CD1c-positive myeloid dendritic cell (primary cell): ENCODE data around the gene IQCE.

ENCODE experiments used
- DNase-seq: peaks from one replicate; pipeline ENCODE4 v3.0.0-alpha.2; 2016; ENCODE audit errors: extremely low spot score

Gene IQCE

DNA sequence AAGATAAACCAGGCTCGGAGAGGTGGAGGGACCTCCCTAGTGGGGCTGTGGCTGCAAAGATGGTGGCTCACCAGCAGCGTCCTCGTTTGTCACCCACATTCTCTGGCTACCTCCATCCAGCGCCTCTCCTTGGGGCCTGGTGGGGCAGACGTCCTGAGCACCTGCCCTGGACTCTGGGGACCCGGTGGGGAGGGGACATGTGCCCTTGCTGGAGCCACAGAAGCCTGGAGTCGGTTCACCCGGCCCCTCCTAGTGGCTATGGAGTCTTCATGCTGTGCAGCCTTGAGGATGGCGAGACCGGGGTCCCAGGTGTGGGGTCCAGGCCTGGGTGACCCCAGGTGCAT, 87.5 kb downstream of the IQCE start:
- DNase-seq = no peak

DNA sequence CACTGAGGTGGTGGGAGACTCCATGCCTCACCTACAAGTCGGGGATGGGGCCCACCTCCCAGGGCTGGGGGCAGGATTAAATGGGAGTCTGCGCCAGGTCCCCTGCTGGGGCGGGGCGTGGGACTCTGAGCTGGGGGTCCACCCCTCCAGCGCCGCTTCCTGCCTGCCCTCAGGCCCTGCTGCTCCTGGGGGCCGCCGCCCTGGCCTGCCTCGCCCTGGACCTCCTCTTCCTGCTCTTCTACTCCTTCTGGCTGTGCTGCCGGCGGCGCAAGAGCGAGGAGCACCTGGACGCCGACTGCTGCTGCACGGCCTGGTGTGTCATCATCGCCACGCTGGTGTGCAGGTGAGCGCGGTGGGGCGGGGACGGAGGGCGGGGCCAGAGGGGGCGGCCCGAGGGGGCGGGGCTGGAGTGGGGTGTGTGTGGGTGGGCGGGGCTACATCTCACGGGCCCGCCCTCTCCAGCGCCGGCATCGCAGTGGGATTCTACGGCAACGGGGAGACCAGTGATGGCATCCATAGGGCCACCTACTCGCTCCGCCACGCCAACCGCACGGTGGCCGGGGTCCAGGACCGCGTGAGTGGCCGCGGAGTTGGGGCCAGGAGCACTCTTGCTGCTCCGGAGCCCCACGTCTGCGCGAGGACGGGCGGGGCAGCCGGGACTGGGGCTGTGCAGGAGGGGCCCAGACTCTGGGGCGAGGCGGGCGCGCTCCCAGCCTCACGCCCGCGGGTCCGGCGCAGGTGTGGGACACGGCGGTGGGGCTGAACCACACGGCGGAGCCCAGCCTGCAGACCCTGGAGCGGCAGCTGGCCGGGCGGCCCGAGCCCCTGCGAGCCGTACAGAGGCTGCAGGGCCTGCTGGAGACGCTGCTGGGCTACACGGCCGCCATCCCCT, 88.1 kb downstream of the IQCE start:
- DNase-seq = no peak

DNA sequence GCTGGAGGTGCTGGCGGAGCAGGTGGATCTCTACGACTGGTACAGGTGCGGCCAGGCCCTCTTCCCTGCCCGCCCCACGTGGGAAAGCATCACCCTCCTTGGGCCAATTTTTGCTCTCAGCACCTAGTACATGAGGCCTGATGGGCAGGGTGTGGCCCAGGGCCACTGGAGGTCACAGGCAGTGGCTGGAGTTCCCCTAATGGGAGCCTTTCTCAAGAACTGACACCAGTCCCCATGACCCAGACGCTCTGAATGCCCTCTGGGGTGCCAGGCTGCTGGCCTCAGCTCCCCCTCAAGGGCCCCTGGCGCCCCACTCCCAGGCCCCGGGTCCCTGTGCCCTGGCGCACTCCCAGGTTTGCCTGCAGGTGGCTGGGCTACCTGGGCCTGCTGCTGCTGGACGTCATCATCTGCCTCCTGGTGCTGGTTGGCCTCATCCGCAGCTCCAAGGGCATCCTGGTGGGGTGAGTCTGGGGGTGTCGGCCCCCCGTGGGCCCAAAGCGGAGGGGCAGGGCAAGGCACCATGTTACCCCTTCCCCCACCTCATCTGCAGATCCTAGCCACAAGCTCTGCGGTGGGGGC, 88.9 kb downstream of the IQCE start:
- peak; percentile 57 for DNase-seq

DNA sequence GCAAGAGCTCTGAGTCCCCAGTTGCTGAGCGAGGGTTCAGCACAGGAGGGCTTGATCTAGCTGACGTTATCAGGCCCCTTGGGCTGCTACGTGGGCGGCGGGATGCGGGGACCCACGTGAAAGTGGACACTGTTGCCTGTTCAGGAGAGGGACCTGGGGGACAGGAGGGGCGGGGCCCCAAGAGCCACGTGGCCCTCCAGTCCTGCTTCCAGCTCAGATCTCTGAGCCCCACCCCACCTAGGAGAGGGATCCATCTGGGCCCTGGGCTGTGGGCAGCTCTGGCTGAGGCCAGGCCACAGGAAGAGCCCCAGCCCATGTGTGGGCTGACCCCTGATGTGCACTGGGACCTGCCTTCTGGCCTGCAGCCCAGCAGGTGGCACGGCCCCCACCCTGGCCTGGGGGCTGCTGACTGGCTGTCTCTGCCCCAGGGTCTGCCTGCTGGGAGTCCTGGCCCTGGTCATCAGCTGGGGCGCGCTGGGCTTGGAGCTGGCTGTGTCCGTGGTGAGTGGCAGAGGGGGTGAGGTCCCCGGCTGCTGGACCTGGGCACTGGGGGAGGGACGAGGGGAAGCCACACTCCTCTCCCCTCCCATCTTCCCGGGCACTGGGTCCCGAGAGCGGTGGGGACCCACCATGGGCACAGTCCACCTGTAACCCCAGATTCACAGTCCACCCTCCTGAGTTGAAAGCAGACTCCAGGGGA, 90.5 kb downstream of the IQCE start:
- DNase-seq = no peak

DNA sequence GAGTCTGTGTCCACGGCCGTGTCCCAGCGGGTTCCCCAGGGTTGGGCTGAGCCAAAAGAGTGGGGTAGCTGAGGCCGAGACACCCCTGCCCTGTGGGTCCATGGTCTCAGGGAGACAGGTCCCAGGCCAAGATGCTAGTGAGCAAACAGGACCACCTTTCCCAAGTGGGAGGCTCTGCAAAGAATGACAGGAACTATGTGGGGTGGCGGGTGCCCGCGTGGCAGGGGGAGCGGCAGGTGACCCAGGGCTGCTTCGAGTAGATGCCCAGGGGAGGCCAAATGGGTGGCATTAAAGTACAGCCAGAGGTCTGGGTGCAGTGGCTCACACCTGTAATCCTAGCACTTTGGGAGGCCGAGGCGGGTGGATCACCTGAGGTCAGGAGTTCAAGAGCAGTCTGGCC, 91.2 kb downstream of the IQCE start:
- DNase-seq = no peak

DNA sequence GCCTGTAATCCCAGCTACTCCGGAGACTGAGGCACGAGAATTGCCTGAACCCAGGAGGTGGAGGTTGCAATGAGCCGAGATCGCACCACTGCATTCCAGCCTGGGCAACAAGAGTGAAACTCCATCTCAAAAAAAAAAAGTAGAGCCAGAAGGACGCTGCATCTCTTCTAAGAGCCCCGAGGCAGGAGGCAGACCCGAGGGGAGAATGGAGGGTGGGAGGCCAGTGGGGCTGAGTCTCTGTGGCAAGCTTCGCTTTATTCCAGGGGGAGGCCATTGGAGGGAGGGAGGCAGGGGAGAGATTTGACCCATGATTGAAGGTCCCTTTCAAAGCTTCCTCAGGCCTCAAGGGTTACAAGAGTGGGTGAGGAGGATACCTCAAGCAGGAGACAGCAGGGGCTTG, 91.7 kb downstream of the IQCE start:
- DNase-seq = no peak

DNA sequence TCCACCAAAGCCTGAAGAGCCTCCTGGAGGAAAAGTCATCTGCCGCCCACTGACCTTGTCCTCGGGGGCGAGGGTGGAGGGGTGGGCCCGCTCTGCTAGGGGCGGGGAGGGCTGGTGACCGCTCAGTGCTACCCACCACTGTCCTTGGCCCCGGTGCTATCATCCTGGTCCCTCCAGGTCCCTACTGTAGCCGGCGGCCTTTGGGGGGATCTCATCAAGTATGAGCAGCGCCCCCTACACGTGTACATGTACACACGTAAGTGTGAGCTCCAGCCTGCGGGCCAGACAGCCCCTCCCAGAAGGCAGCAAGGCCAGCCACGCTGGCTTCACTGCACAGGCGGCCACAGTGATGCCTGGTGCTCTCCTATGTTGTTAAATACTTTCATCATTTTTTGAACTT, 92.6 kb downstream of the IQCE start:
- DNase-seq = no peak

DNA sequence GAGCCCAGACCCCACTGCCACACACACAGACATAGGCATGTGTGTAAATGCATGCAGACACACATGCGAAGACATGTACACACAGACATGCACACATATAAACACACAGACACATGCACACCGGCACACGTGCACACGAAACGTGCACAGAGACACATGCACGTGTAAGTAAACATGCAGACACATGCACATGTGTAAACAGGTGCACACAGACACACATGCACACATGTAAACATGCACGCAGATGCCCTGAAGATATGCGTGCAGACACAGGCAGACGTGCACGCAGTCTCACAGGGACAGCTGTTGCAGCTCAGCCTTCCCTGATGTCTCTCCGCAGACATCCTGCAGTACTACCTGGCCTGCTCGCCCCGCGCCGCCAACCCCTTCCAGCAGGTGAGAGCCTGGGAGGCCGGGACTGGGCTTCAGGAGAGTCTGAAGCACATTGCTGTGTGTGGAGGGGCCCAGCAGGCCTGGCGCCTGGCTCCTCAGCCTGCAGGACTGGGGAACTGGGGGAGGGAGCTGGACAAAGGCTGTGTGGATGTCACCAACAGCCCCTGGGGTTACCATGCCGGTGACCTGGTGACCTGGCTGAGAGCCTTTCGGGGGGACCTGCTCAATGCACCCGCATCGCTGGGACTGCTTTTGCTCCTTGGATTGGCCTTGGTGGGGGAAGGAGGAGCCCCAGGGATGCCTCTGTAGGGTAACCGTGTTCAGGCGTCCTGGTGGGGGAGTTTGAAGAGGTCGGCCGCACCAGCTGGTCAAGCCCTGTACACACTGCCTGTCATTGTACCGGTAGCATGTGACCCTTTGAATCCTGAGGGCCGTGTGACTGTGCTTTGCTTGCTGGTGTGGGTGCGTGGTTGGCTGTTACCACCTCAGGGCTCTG, 93.3 kb downstream of the IQCE start:
- no peak for DNase-seq

DNA sequence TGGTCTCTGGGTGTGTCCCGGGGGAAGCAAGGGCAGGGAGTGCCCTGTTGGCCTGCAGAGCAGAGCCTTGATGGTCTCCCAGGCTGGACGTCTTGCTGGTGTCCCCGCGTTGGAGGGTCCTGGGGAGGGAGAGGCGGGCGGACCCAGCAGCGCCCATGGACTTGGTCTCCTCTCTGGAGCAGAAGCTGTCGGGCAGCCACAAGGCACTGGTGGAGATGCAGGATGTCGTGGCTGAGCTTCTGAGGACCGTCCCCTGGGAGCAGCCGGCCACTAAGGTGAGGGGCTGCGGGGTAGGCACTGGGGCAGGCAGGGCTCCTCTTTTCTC, 93.9 kb downstream of the IQCE start:
- no peak for DNase-seq

DNA sequence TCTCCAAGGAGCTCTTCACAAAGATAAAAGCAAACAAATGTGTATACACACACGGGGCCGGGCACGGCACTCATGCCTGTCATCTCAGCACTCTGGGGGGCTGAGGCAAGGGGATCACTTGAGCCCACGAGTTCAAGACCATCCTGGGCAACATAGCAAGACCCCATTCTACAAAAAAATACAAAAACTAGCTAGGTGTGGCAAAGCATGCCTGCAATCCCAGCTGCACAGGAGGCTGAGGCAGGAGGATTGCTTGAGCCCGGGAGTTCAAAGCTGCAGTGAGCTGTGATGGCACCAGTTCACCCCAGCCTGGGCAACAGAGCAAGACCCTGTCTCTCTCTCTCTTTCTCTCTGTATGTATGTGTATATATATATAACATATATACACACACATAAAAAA, 95.3 kb downstream of the IQCE start:
- DNase-seq = no peak

DNA sequence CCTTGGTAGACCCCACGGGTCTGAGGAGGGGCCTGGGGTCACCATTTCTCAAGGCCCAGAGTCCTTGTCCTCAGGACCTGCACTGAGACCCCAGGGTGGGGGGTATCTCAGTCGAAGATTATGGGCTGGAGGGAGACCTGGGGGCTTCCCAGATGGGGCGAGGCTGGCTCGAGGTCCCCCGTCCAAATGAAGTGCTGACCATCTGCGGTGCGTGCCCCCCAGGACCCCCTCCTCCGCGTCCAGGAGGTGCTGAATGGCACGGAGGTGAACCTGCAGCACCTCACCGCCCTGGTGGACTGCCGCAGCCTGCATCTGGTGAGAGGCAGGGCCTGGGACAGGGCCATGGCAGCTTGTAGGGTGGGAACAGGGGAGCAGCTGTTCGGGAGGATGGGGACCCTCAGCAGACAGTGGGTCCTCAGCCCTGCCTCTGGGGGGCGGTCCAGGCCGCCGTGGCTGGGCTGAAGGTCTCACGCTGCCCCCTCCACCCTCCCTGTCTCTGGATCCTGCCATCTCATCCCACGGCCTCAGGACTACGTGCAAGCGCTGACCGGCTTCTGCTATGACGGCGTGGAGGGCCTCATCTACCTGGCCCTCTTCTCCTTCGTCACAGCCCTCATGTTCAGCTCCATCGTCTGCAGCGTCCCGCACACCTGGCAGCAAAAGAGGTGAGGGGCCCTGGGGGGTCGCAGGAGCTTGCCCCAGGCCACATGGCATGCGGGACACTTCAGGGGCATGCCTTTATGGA, 97.3 kb downstream of the IQCE start:
- DNase-seq = no peak

DNA sequence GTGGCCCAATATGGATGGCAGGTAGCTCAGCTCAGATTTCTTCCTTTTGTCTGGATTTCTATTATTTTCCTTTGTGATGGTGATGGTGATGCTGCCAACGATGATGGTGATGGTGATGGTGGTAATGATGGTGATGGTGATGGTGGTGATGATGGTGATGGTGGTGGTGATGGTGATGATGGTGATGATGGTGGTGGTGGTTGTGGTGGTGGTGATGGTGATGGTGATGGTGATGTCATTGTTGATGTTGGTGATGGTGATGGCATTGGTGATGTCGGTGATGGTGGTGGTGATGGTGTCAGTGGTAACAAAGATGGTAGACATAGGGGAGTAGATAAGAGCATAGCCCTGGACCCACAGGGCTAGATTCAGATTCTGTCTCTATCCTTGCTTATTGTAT, 98.4 kb downstream of the IQCE start:
- no peak for DNase-seq

DNA sequence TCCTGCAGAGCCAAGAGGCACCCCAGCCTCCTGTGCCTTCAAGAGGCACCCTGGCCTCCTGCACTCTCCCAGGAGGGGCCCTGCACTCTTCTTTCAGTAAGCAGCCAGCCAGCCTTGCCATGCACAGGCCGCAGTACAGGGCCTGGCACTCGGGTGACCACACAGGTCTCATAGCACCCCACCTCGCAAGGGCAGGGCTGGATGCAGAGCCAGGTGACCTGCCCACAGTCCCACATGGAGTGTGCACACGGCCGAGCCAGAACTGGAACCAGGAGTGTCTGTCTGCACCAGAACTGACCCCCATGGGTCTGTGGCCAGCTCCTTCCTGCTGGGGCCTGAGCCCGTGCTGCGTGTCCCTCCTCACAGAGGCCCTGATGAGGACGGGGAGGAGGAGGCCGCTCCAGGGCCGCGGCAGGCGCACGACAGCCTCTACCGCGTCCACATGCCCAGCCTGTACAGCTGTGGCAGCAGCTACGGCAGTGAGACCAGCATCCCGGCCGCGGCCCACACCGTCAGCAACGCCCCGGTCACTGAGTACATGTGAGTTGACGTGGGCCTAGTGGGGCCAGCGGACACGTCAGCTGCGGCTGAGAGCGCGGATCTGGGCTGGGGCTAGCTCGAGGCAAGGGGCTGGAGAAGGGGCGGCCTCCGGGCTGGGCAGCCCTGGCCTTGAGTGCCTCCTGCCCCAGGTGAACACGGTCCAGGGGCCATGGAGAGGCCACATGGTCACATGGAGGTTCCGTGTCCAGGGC, 99.3 kb downstream of the IQCE start:
- DNase-seq = no peak

DNA sequence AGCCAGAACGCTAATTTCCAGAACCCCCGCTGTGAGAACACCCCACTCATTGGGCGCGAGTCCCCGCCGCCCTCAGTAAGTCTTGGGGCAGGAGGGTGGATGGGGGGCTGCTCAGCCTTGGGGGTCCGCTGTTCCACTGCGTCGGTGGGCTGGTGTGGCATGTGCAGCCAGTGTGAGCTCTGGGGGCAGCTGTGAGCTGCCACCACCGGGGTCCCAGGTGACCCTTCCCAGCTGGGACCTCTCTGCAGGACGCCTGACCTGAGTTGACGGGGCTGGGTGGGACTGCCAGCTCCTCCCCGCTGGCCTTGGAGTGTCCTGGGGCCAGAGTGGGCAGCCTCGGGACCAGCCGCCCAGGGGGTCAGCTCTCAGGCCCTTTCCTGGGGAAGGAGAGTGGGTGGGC, 100.2 kb downstream of the IQCE start:
- no peak for DNase-seq

DNA sequence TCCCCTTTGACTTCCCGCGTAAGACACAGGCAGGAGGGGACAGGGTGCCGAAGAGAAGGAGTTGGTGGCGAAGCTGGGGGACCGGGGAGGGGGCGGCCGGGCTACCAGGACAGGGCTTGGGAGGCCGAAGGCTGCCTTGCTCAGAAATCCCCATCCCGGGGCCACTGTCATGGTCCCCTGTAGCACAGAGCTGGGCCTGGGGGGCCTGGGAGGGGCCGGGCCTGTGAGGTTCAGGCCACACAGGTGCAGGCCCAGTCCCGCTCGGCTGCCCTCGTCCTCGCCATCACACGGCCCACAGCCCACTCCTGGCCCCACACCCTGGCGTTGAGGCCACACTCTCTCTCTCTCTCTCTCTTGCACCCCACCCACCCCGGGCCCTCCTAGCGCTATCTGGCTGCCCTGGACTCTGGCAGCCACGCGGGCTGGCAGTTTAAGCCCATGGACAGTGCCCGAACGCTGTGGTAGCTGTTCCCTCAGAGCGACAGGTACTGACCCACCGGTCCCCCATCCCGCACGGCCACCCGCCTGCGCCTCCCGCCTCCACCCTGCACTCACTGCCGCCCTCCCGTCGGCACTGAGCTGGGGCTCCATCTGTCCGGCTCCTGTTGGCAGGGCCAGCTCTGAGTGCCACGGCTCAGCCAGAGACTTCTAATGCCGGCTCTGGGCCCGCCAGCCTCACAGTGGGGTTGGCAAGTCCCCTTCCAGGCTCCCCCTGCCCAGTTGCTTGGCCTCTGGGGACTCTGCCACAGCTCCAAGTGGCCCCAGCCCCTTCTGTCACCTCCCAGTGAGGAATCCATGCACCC, 101.0 kb downstream of the IQCE start:
- no peak for DNase-seq

DNA sequence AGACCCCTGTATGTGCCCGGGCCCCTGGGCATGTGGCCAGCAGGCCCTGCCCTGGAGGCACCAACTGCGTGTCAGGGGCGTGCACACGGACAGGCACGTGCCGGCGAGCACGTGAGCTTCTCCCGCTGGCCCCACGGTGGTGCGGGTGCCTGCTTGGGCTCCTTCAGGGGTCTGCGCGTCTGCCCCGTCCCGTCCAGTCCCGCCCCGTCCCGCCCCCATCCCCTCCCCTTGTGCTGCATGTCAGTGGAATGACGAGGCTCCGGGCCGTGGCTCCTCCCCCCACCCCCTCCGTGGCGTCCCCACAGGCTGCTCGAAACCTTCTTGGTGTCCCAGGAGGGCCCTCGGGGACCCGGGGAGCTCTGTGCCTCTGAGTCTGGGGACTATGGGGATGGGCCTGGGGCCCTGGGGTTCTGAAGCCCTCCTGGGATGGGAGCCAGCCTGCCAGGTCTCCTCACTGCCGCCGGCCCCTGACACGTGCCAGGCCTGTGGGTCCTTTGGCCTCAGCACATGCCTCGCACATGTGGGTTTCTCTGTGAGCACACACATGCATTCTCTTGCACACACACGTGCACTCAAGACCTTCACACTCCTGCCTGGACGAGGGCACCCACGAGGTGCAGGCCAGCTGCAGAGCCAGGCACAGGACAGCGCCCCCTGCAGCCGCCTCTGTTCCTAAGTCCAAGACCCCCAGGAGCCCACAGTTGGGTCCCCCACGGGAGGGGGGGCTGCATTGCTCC, 101.7 kb downstream of the IQCE start:
- no peak for DNase-seq

DNA sequence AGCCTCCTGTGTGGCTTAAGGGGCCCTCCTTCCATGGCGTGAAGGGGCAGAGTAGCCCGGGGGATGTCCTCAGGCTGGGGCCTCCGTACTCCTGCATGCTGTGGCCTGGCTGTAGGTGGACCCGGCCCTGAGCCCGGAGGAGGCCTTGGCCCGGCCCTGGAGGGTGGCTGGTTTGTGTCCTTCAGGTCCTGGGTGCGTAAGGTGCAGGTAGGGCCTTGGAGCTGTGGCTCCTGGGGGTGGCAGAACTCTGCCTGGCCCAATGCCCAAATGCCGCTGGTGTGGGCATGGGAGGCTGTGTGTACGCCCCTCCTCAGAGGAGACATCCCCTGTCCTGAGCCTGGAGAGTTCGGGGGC, 102.3 kb downstream of the IQCE start:
- no peak for DNase-seq

DNA sequence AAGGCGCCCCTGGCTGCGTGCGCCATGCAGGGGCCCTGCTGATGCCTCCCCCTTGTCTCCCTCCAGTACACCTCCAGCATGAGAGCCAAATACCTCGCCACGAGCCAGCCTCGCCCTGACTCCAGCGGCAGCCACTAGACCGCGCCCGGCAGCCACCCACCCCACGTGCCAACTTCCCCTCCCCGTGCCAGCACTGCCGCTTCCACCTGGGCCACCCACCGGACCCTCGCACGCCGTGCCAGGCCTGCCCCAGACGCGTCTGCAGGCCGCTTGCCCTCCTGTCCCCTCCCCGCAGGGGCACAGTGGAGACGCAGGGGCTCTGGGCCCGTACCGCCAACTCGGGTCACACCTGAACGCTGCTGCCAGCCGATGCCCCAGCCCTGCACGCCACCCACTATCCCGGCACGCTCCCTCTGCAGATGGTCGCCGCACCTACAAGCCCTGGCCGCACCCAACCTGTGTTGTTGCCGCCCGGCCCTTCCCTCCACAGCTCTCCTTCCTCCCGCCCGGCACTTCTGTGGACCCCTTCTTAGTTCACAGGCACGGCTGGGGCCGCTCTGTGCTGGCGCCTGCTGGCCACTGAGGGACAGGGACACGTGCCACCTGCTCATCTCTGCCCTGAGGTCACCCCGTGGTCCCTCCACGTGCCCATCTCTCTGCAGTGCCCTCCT, 103.0 kb downstream of the IQCE start:
- DNase-seq = no peak
